TTC549 (cell line): ENCODE data around the gene ANKRD11.

Experiments used
- FAIRE-seq: peaks from 2 replicates; lab custom pipeline; 2012; peaks lifted over from hg19 to GRCh38; lab: Jason Lieb, UNC

ANKRD11 gene

GRCh38 chr16:89490439-89491237 is at the start of gene ANKRD11:
ANKRD11 (minus strand) TSS chr16:89490561; CDS start chr16:89317019, 173,542 bp downstream.
- FAIRE-seq: peak; percentile 82

GRCh38 chr16:89538286-89538685 is 47.9 kb upstream of the ANKRD11 start:
- no peak for FAIRE-seq

GRCh38 chr16:89537549-89537925 is 47.2 kb upstream of the ANKRD11 start:
- FAIRE-seq: no peak

GRCh38 chr16:89536886-89537548 is 46.7 kb upstream of the ANKRD11 start:
- FAIRE-seq: no peak

GRCh38 chr16:89536371-89536770 is 46.0 kb upstream of the ANKRD11 start:
- no peak for FAIRE-seq

- FAIRE-seq: no peak
Observed at GRCh38 chr16:89534252-89534756, 43.9 kb upstream of the ANKRD11 start.

GRCh38 chr16:89531821-89532526 is 41.6 kb upstream of the ANKRD11 start:
- no peak for FAIRE-seq

GRCh38 chr16:89530401-89531381 is 40.3 kb upstream of the ANKRD11 start:
- FAIRE-seq: no peak

- no peak for FAIRE-seq
Observed at GRCh38 chr16:89529097-89529496, 38.7 kb upstream of the ANKRD11 start.

- FAIRE-seq: no peak
Observed at GRCh38 chr16:89525146-89525913, 35.0 kb upstream of the ANKRD11 start.

GRCh38 chr16:89523680-89524344 is 33.5 kb upstream of the ANKRD11 start:
- FAIRE-seq: no peak

GRCh38 chr16:89522287-89522686 is 31.9 kb upstream of the ANKRD11 start:
- no peak for FAIRE-seq

- no peak for FAIRE-seq
Observed at GRCh38 chr16:89519881-89520280, 29.5 kb upstream of the ANKRD11 start.

- no peak for FAIRE-seq
Observed at GRCh38 chr16:89517128-89517527, 26.8 kb upstream of the ANKRD11 start.

- FAIRE-seq: no peak
Observed at GRCh38 chr16:89512453-89512852, 22.1 kb upstream of the ANKRD11 start.

GRCh38 chr16:89511374-89511773 is 21.0 kb upstream of the ANKRD11 start:
- FAIRE-seq: no peak

- no peak for FAIRE-seq
Observed at GRCh38 chr16:89510526-89510925, 20.2 kb upstream of the ANKRD11 start.

GRCh38 chr16:89507834-89508590 is 17.7 kb upstream of the ANKRD11 start, which contains the start of gene SPG7:
SPG7 (plus strand) TSS chr16:89508403; CDS start chr16:89508418, 15 bp downstream.
- no peak for FAIRE-seq

- FAIRE-seq: no peak
Observed at GRCh38 chr16:89507214-89507833, 17.0 kb upstream of the ANKRD11 start.
